WTC11 (cell line): ENCODE data around the gene BCOR. TPM values are rescaled to one million over a fixed set of nuclear protein-coding genes. Genes with fewer than 3 reads are reported as not detected.

Experiments used
- ATAC-seq: fragments of 200-7000 bp; cut with Tn5 transposase; 2 replicates; pipeline ENCODE4 v1.10.0; 2021; ENCODE audit warnings: mild to moderate bottlenecking, moderate library complexity
- CTCF ChIA-PET: fragments of 300-600 bp; sonication (Branson Sonifier 250); formaldehyde crosslinking; loops from one replicate; lab custom pipeline; 2021; ENCODE audit warnings: antibody characterized with exemption; lab: Charles Lee
- POLR2A ChIA-PET: fragments of 350-600 bp; sonication (Branson Sonifier 250); formaldehyde crosslinking; loops from one replicate; lab custom pipeline; 2021; ENCODE audit warnings: antibody characterized with exemption; lab: Charles Lee
- DNase-seq: peaks from one replicate; pipeline ENCODE4 v3.0.0; 2021; ENCODE audit warnings: low spot score
- H3K27ac Mint-ChIP-seq: 2 replicates; pipeline ENCODE4 v1.8.0; 2021; ENCODE audit warnings: mixed read lengths
- H3K27me3 Mint-ChIP-seq: 2 replicates; pipeline ENCODE4 v1.8.0; 2021; ENCODE audit warnings: low read depth, mild to moderate bottlenecking, moderate library complexity, mixed read lengths
- H3K36me3 Mint-ChIP-seq: 2 replicates; pipeline ENCODE4 v1.8.0; 2021; ENCODE audit warnings: mixed read lengths
- H3K4me1 Mint-ChIP-seq: 2 replicates; pipeline ENCODE4 v1.8.0; 2022; ENCODE audit warnings: mixed read lengths
- H3K4me3 Mint-ChIP-seq: 2 replicates; pipeline ENCODE4 v1.8.0; 2021; ENCODE audit warnings: mild to moderate bottlenecking, moderate library complexity, mixed read lengths
- H3K9me3 Mint-ChIP-seq: 2 replicates; pipeline ENCODE4 v1.8.0; 2021; ENCODE audit warnings: mixed read lengths
- CBFB ChIP-seq: sonication (generic); formaldehyde crosslinking; IDR thresholded peaks from 2 replicates; pipeline ENCODE4 v1.8.1; 2022; ENCODE audit warnings: mild to moderate bottlenecking, low read depth, missing genetic modification reagents
- FOXK1 ChIP-seq: sonication (generic); formaldehyde crosslinking; IDR thresholded peaks from 2 replicates; pipeline ENCODE4 v1.8.0; 2022; ENCODE audit warnings: mild to moderate bottlenecking, moderate library complexity, missing genetic modification reagents
- GRHL2 ChIP-seq: fragments of 250-450 bp; sonication (Bioruptor Pico); IDR thresholded peaks from 2 replicates; pipeline ENCODE4 v1.8.0; 2022; ENCODE audit warnings: mild to moderate bottlenecking, moderate library complexity; ENCODE audit not compliant: insufficient replicate concordance, severe bottlenecking
- GTF2I ChIP-seq: fragments of 250-450 bp; sonication (Bioruptor Pico); conservative IDR thresholded peaks from 2 replicates; pipeline ENCODE4 v1.4.0; 2021; ENCODE audit warnings: mild to moderate bottlenecking
- RELA ChIP-seq: sonication (generic); formaldehyde crosslinking; IDR thresholded peaks from 2 replicates; pipeline ENCODE4 v1.8.1; 2022; ENCODE audit warnings: missing genetic modification reagents, mild to moderate bottlenecking, borderline replicate concordance
- TP53 ChIP-seq: sonication (generic); formaldehyde crosslinking; IDR thresholded peaks from 2 replicates; pipeline ENCODE4 v1.8.1; 2023; ENCODE audit warnings: mild to moderate bottlenecking, missing genetic modification reagents
- ZNF121 ChIP-seq: sonication (generic); formaldehyde crosslinking; IDR thresholded peaks from 2 replicates; pipeline ENCODE4 v1.8.0; 2023; ENCODE audit warnings: missing genetic modification reagents
- ZNF317 ChIP-seq: sonication (generic); formaldehyde crosslinking; IDR thresholded peaks from 2 replicates; pipeline ENCODE4 v1.8.1; 2023; ENCODE audit warnings: low read depth, mild to moderate bottlenecking, moderate library complexity, missing genetic modification reagents, borderline replicate concordance
- total RNA-seq: library from RNA; stranded (reverse); gene quantifications from 3 replicates; pipeline ENCODE4 v1.2.3, GENCODE V29; 2021
- TF ChIP-seq, protein P1 (sequence below): fragments of 200-600 bp; IDR thresholded peaks from 2 replicates; pipeline ENCODE4 v1.8.0; 2022; ENCODE audit warnings: antibody characterized with exemption
- TF ChIP-seq, protein P2 (sequence below): sonication (generic); formaldehyde crosslinking; IDR thresholded peaks from 2 replicates; pipeline ENCODE4 v1.8.0; 2022; ENCODE audit warnings: mild to moderate bottlenecking, missing genetic modification reagents
- TF ChIP-seq, protein P3 (sequence below): fragments of 250-450 bp; sonication (Bioruptor Pico); IDR thresholded peaks from 2 replicates; pipeline ENCODE4 v2.1.2; 2022; ENCODE audit warnings: mild to moderate bottlenecking, moderate library complexity
- TF ChIP-seq, protein P4 (sequence below): sonication (generic); formaldehyde crosslinking; IDR thresholded peaks from 2 replicates; pipeline ENCODE4 v1.8.1; 2023; ENCODE audit warnings: mild to moderate bottlenecking, missing genetic modification reagents, moderate library complexity
- TF ChIP-seq, protein P5 (sequence below): sonication (generic); formaldehyde crosslinking; IDR thresholded peaks from 2 replicates; pipeline ENCODE4 v1.8.1; 2023; ENCODE audit warnings: mild to moderate bottlenecking, missing genetic modification reagents
- TF ChIP-seq, protein P6 (sequence below): fragments of 250-450 bp; sonication (Bioruptor Pico); IDR thresholded peaks from 2 replicates; pipeline ENCODE4 v1.9.0; 2021; ENCODE audit warnings: mild to moderate bottlenecking

Gene BCOR
- total RNA-seq, 1 experiment from 2014 or later = 44.5 TPM

DNA sequence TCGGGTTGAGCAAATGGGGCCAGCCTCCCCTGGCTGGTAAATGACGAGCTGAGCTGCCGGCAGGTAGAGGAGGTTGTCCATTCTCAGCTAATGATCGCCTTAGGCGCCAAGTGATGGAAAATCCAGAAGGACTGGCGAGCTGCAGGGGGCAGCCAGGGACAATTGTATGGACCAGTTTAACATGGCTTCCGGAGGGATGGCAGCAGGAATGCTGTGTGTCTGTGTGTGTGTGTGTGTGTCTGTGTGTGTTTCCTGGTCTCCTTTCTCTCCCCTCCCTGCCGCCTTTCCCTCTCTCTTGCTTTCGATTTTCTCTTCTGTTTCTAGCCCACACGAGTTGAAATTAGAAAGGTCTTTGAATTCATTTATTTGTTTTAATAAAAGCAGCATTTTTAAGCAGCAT, 45.2 kb upstream of the BCOR start (continued):
- TF ChIP-seq, protein P1, sequence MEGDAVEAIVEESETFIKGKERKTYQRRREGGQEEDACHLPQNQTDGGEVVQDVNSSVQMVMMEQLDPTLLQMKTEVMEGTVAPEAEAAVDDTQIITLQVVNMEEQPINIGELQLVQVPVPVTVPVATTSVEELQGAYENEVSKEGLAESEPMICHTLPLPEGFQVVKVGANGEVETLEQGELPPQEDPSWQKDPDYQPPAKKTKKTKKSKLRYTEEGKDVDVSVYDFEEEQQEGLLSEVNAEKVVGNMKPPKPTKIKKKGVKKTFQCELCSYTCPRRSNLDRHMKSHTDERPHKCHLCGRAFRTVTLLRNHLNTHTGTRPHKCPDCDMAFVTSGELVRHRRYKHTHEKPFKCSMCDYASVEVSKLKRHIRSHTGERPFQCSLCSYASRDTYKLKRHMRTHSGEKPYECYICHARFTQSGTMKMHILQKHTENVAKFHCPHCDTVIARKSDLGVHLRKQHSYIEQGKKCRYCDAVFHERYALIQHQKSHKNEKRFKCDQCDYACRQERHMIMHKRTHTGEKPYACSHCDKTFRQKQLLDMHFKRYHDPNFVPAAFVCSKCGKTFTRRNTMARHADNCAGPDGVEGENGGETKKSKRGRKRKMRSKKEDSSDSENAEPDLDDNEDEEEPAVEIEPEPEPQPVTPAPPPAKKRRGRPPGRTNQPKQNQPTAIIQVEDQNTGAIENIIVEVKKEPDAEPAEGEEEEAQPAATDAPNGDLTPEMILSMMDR = no peak
- TF ChIP-seq ZNF317 (CRISPR knock-in tag) = no peak
- TF ChIP-seq, protein P2, sequence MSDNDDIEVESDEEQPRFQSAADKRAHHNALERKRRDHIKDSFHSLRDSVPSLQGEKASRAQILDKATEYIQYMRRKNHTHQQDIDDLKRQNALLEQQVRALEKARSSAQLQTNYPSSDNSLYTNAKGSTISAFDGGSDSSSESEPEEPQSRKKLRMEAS (CRISPR knock-in tag) = no peak
- TF ChIP-seq ZNF121 (CRISPR knock-in tag) = no peak
- TF ChIP-seq, protein P3, sequence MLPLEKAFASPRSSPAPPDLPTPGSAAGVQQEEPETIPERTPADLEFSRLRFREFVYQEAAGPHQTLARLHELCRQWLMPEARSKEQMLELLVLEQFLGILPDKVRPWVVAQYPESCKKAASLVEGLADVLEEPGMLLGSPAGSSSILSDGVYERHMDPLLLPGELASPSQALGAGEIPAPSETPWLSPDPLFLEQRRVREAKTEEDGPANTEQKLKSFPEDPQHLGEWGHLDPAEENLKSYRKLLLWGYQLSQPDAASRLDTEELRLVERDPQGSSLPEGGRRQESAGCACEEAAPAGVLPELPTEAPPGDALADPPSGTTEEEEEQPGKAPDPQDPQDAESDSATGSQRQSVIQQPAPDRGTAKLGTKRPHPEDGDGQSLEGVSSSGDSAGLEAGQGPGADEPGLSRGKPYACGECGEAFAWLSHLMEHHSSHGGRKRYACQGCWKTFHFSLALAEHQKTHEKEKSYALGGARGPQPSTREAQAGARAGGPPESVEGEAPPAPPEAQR (CRISPR knock-in tag) = no peak
- TF ChIP-seq CBFB (CRISPR knock-in tag) = no peak
- TF ChIP-seq, protein P4, sequence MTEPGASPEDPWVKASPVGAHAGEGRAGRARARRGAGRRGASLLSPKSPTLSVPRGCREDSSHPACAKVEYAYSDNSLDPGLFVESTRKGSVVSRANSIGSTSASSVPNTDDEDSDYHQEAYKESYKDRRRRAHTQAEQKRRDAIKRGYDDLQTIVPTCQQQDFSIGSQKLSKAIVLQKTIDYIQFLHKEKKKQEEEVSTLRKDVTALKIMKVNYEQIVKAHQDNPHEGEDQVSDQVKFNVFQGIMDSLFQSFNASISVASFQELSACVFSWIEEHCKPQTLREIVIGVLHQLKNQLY = no peak

DNA sequence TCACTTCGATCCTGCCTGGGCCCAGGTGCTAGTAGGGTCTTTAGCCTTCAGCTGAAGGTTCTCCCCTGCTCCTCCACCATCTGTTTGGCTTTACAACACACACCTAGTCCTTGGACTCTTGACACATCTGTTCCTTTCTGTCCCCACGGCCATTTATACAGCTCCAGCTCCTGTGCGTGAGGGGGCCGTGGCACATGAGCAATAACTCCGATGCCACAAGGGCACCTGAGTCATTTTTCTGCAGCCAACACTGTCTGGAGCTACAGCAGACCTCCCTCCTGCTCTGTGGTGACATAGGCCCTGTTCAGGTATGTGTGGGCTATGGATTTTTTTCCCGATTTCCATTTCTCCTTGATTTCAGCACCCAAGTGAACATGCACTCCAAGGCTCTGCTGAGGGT, 44.7 kb upstream of the BCOR start:
- TF ChIP-seq, protein P5, sequence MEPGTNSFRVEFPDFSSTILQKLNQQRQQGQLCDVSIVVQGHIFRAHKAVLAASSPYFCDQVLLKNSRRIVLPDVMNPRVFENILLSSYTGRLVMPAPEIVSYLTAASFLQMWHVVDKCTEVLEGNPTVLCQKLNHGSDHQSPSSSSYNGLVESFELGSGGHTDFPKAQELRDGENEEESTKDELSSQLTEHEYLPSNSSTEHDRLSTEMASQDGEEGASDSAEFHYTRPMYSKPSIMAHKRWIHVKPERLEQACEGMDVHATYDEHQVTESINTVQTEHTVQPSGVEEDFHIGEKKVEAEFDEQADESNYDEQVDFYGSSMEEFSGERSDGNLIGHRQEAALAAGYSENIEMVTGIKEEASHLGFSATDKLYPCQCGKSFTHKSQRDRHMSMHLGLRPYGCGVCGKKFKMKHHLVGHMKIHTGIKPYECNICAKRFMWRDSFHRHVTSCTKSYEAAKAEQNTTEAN (CRISPR knock-in tag) = no peak
- TF ChIP-seq ZNF317 (CRISPR knock-in tag) (no peak), FOXK1 (CRISPR knock-in tag) (no peak), GTF2I (CRISPR knock-in tag) (no peak), RELA (CRISPR knock-in tag) (no peak), TP53 (CRISPR knock-in tag) (no peak), GRHL2 (CRISPR knock-in tag) (no peak)
- TF ChIP-seq, protein P6, sequence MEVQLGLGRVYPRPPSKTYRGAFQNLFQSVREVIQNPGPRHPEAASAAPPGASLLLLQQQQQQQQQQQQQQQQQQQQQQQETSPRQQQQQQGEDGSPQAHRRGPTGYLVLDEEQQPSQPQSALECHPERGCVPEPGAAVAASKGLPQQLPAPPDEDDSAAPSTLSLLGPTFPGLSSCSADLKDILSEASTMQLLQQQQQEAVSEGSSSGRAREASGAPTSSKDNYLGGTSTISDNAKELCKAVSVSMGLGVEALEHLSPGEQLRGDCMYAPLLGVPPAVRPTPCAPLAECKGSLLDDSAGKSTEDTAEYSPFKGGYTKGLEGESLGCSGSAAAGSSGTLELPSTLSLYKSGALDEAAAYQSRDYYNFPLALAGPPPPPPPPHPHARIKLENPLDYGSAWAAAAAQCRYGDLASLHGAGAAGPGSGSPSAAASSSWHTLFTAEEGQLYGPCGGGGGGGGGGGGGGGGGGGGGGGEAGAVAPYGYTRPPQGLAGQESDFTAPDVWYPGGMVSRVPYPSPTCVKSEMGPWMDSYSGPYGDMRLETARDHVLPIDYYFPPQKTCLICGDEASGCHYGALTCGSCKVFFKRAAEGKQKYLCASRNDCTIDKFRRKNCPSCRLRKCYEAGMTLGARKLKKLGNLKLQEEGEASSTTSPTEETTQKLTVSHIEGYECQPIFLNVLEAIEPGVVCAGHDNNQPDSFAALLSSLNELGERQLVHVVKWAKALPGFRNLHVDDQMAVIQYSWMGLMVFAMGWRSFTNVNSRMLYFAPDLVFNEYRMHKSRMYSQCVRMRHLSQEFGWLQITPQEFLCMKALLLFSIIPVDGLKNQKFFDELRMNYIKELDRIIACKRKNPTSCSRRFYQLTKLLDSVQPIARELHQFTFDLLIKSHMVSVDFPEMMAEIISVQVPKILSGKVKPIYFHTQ (CRISPR knock-in tag) = no peak
- no peaks in the 10 kb centered on the region for H3K9me3 Mint-ChIP-seq
- H3K27me3 Mint-ChIP-seq = peaks cover 17% of the 10 kb centered on the region
- no peaks in the 10 kb centered on the region for H3K36me3 Mint-ChIP-seq
- DNase-seq (no peak), ATAC-seq (no peak)
- no peak overlapping the region for H3K4me3 Mint-ChIP-seq
- H3K4me1 Mint-ChIP-seq = peaks cover 45% of the 10 kb centered on the region
- ChIA-PET CTCF (interaction anchor here (0.6 to 1.5 kb wide), 4 partner anchors 14 to 528 kb away, joined by 3 to 5 read pairs (median 4); no protein-coding TSS in a partner anchor), POLR2A (interaction anchor here (1.1 kb wide), 1 partner anchor 13 kb away, joined by 3 read pairs; no protein-coding TSS in a partner anchor)
- no peak overlapping the region; the same call in 1 of the 2 replicates for H3K27ac Mint-ChIP-seq
